Peyer's patch (tissue), 4 donors: ENCODE results near the gene SCART1.
"Not testable (repeated sequence)": the region's sequence is repeated elsewhere in the genome, so short reads cannot be mapped to it uniquely, and the experiment has no call there.

Experiments used
- CTCF ChIP-seq, 6 experiments: fragments of 450-650 bp in 4 of 6; fragments of 200-600 bp in 2 of 6; sonication (generic) in 1 of 6; IDR thresholded peaks; one replicate each; pipeline ENCODE4 v1.5.1; 2017 to 2019; ENCODE audit warnings: antibody characterized with exemption in 6 of 6, mild to moderate bottlenecking in 3 of 6, moderate library complexity in 1 of 6
- POLR2A ChIP-seq, 2 donors: fragments of 450-650 bp; IDR thresholded peaks; one replicate each; pipeline ENCODE4 v1.5.1; 2017; ENCODE audit warnings: antibody characterized with exemption in 2 of 2, mild to moderate bottlenecking in 2 of 2, moderate library complexity in 2 of 2

GRCh38 chr10:133424601-133425000, 29.1 kb upstream of the SCART1 start, which contains the start of gene SPRN:
- TF ChIP-seq CTCF, POLR2A (IDR thresholded peaks at IDR 0.05): not testable (repeated sequence)
